Measurements from ENCODE around the gene TMEM217. TPM values are rescaled to one million over a fixed set of nuclear protein-coding genes. Genes with fewer than 3 reads are reported as not detected.

TMEM217 gene
- total and polyA plus RNA-seq, 12 donors: 1.5 to 26.7 (median 5.6) TPM; not detected in 1

GRCh38 chr6:37205997-37206340, 52.0 kb downstream of the TMEM217 start:
- H3K27ac ChIP-seq: no peak overlapping the region
- no peaks in the 10 kb centered on the region for H3K9me3 ChIP-seq (replicated peaks in 1 of 3)
- peak in 1 of 7 donors; percentile 24 for DNase-seq
- intact Hi-C loops (cut with DNase I): loop anchor here (2.0 to 10.0 kb wide), 2 partner anchors 33 to 181 kb away; no protein-coding TSS in a partner anchor
- H3K4me3 ChIP-seq: no peak overlapping the region
- 86 to 90% (median 89%) methylated on average over 4 of the region's 4 CpGs for WGBS, 4 donors
- H3K36me3 ChIP-seq (replicated peaks in 1 of 2): no peaks in the 10 kb centered on the region
- H3K27me3 ChIP-seq: no peaks in the 10 kb centered on the region
- no peak for TF ChIP-seq CTCF (IDR thresholded peaks at IDR 0.05)
- H3K4me1 ChIP-seq (replicated peaks in 1 of 2): peaks cover 0 to 14% of the 10 kb centered on the region in 2 donors

GRCh38 chr6:37205175-37205996, 52.6 kb downstream of the TMEM217 start:
- H3K9me3 ChIP-seq (replicated peaks in 1 of 3): no peaks in the 10 kb centered on the region
- no peak overlapping the region for H3K27ac ChIP-seq
- no peaks in the 10 kb centered on the region for H3K27me3 ChIP-seq
- no peak for TF ChIP-seq CTCF (IDR thresholded peaks at IDR 0.05)
- TF ChIP-seq POLR2A (IDR thresholded peaks at IDR 0.05): no peak
- WGBS, 4 donors: 73 to 82% (median 76%) methylated on average over 13 of the region's 13 CpGs
- no peak overlapping the region for H3K4me3 ChIP-seq
- peaks cover 0 to 10% of the 10 kb centered on the region in 2 donors for H3K4me1 ChIP-seq (replicated peaks in 1 of 2)
- DNase-seq: peak in 1 of 7 donors; percentile 43
- H3K36me3 ChIP-seq (replicated peaks in 1 of 2): no peaks in the 10 kb centered on the region
- intact Hi-C loops (cut with DNase I): loop anchor here in 1 of 2 donors (10.0 kb wide), 1 partner anchor 181 kb away; no protein-coding TSS in a partner anchor

GRCh38 chr6:37204014-37204751, 53.8 kb downstream of the TMEM217 start:
- Histone ChIP-seq H3K27ac (no peak overlapping the region), H3K36me3 (replicated peaks in 1 of 2) (no peaks in the 10 kb centered on the region), H3K4me3 (no peak overlapping the region), H3K27me3 (no peaks in the 10 kb centered on the region), H3K9me3 (replicated peaks in 1 of 3) (no peaks in the 10 kb centered on the region), H3K4me1 (replicated peaks in 1 of 2) (peaks cover 0 to 6% of the 10 kb centered on the region in 2 donors)
- WGBS, 4 donors: 64 to 75% (median 68%) methylated on average over 7 of the region's 7 CpGs
- intact Hi-C loops (cut with DNase I): loop anchor here in 1 of 2 donors (10.0 kb wide), 1 partner anchor 179 kb away; no protein-coding TSS in a partner anchor
- DNase-seq: peak; percentile 44 to 84 (median 77)
- TF ChIP-seq CTCF (IDR thresholded peaks at IDR 0.05) (no peak), POLR2A (IDR thresholded peaks at IDR 0.05) (no peak)

GRCh38 chr6:37202788-37203491, 55.0 kb downstream of the TMEM217 start:
- intact Hi-C loops (cut with DNase I): loop anchor here in 1 of 2 donors (10.0 kb wide), 1 partner anchor 178 kb away; no protein-coding TSS in a partner anchor
- Histone ChIP-seq H3K36me3 (replicated peaks in 1 of 2) (no peaks in the 10 kb centered on the region), H3K27me3 (no peaks in the 10 kb centered on the region), H3K4me1 (replicated peaks in 1 of 2) (peaks cover 0 to 6% of the 10 kb centered on the region in 2 donors), H3K4me3 (no peak overlapping the region), H3K27ac (no peak overlapping the region), H3K9me3 (replicated peaks in 1 of 3) (no peaks in the 10 kb centered on the region)
- 42 to 61% (median 47%) methylated on average over 7 of the region's 7 CpGs for whole genome bisulfite sequencing, 4 donors
- TF ChIP-seq CTCF (IDR thresholded peaks at IDR 0.05) (no peak), POLR2A (IDR thresholded peaks at IDR 0.05) (no peak)
- no peak for DNase-seq
